Adrenal gland (tissue), 5 donors: ENCODE results near the gene NFKBIZ.

ENCODE experiments used
- CTCF ChIP-seq, 6 experiments: fragments of 450-650 bp in 4 of 6; fragments of 200-600 bp in 2 of 6; sonication (generic) in 1 of 6; IDR thresholded peaks; 1 replicate in 5 of 6; 2 replicates in 1 of 6; pipeline versions ENCODE4 v1.5.1 to v1.8.0; 2016 to 2021; ENCODE audit warnings: antibody characterized with exemption in 6 of 6, mild to moderate bottlenecking in 2 of 6, moderate library complexity in 1 of 6
- POLR2A ChIP-seq, 2 donors: fragments of 450-650 bp; IDR thresholded peaks; one replicate each; pipeline ENCODE4 v1.6.1; 2017; ENCODE audit warnings: antibody characterized with exemption in 2 of 2, mild to moderate bottlenecking in 2 of 2, moderate library complexity in 1 of 2
- donor health status: DM: no; HTN: no; CAD: no.

- TF ChIP-seq CTCF (IDR thresholded peaks at IDR 0.05) (no peak), POLR2A (IDR thresholded peaks at IDR 0.05) (no peak)
Observed at GRCh38 chr3:101849714-101850245, 466 bp downstream of the NFKBIZ start.
